ENCODE data around the gene CDC42SE2. TPM values are rescaled to one million over a fixed set of nuclear protein-coding genes. Genes with fewer than 3 reads are reported as not detected.
"Not testable (repeated sequence)": the region's sequence is repeated elsewhere in the genome, so short reads cannot be mapped to it uniquely, and the experiment has no call there.

CDC42SE2 gene
- polyA plus RNA-seq, 3 donors = 10.2 to 14.7 (median 14.7) TPM

DNA sequence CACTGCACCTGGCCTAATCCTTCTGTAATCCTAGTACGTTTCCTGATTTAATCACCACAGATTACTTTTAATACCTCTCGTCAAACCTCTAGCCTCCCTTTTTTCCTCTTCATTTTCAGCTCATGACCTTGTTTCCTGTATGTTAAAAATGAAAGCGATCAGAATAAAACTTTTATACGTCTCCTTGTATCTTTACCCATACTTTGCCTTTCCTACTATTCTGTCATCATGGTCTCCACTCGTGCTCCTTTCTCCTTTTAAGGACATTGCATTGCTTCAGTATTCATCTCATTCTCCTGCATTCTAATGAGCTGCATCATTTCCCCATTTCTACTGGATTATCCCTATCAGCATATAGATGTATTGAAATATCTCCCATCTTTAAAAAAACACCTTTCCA is 8.5 kb downstream of the CDC42SE2 start:
- WGBS, 3 donors = 52 to 66% (median 54%) methylated on average over 5 of the region's 5 CpGs
- H3K27ac ChIP-seq (ENCODE audit: low read depth, low read length) = no peak overlapping the region

DNA sequence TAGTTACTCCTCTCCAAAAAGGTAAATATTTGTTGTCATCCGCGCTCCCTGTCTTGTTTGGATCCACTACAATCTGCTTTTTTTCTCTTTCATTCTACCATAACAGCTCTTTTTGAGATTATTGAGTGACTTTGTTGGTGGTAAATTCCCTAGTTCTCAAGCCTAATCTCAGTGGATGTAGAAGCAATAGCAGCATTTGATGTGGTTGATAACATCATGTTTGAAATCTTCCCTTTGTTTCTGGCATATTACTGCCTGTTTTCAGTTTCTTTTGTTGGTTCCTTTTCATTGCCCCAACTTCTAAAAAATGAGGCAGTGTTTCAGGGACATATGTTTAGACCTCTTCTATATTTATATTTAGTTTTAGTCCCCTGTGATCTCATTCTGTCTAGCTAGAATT is 8.9 kb downstream of the CDC42SE2 start:
- 88 to 97% (median 96%) methylated on average over 2 of the region's 2 CpGs for WGBS, 3 donors
- H3K27ac ChIP-seq (ENCODE audit: low read depth, low read length) = no peak overlapping the region

DNA sequence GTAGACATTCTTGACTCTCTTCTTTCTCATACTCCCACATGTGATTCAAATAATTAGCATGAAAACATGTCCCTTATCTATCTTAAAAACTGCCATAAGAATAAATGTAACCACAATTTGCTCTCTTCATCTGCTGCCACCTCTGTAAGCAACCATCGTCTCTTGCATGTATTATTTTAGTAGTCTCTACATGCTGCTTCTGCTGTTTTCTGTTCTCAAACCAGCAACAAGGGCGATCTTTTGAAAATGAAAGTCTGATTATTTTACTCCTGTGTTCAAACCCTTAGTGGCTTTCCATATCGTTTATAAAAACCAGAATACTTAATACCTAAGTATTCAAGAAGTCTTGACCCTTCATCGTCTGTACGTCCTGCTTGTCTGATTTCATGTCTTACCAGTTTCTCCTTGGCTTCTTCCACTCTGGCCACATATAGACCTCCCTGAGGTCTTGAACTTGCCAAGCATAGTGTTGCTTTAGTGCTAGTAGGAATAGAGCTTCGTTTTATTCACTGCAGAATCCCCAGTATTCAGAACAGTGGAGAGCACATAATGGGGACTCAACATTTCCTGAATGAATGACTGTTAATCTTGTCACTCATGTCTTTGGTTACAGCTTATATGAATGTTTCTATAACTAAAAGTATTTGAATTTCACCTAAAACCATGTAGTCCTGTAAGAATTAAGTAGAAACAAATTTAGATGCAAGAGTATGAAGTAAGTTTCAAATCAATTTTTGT is 10.6 kb downstream of the CDC42SE2 start:
- whole genome bisulfite sequencing, 3 donors = 74 to 79% (median 77%) methylated on average over 6 of the region's 6 CpGs
- no peak overlapping the region for H3K27ac ChIP-seq (ENCODE audit: low read depth, low read length)

- WGBS, 3 donors = 82 to 93% (median 85%) methylated on average over 6 of the region's 6 CpGs
- H3K27ac ChIP-seq (ENCODE audit: low read depth, low read length) = no peak overlapping the region
Observed at GRCh38 chr5:131276072-131276471, 12.2 kb downstream of the CDC42SE2 start.

GRCh38 chr5:131277447-131277846 is 13.6 kb downstream of the CDC42SE2 start:
- no peak overlapping the region for H3K27ac ChIP-seq (ENCODE audit: low read depth, low read length)

GRCh38 chr5:131277875-131278740 is 14.3 kb downstream of the CDC42SE2 start:
- H3K27ac ChIP-seq (ENCODE audit: low read depth, low read length) = no peak overlapping the region

GRCh38 chr5:131278741-131279124 is 14.9 kb downstream of the CDC42SE2 start:
- H3K27ac ChIP-seq (ENCODE audit: low read depth, low read length) = not testable (repeated sequence)
- 80 to 89% (median 80%) methylated on average over 6 of the region's 6 CpGs for WGBS, 3 donors

More at GRCh38 chr5:131277875-131278740, 14.3 kb downstream of the CDC42SE2 start:
- 95 to 98% (median 96%) methylated on average over 5 of the region's 5 CpGs for WGBS, 3 donors

DNA sequence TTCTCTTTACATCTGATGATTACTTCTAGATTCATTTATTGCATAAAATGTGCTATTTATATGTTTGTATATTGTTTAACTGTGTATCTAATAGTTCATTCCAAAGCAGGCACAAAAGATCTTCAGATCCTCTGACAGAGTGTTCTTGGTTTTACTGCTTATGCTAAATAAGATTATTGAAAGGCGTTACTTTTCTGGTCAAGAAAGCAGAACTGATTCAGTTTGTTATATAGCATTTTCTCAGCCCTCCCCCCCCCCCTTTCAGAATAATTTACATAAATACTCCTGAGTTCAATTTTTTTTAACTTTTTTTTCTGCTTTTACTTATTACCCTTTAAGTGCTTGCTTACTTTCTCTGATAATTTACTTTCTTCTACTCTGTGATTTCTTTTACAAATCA is 15.4 kb downstream of the CDC42SE2 start:
- no peak overlapping the region for H3K27ac ChIP-seq (ENCODE audit: low read depth, low read length)
- 72 to 86% (median 75%) methylated on average over 1 of the region's 1 CpG for WGBS, 3 donors

DNA sequence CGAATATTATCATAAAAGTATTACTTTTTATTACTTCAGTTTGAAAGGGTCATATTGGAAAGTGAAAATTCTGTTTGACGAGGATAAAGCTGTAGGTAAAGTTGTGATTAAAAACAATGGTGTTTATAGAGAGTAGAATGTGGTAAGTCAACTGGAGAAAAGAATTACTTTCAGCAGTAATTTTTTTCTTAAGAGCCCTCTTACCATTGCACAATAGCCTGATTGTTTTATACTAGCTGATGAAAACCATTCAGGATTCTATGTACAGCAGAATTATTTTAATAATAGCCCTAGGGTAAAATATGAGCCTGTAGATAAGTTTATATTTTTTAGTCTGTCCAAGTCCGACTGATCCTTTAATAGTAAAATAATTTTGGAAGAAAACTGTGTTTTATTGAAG is 16.6 kb downstream of the CDC42SE2 start:
- 55 to 86% (median 74%) methylated on average over 3 of the region's 3 CpGs for WGBS, 3 donors
- no peak overlapping the region for H3K27ac ChIP-seq (ENCODE audit: low read depth, low read length)

DNA sequence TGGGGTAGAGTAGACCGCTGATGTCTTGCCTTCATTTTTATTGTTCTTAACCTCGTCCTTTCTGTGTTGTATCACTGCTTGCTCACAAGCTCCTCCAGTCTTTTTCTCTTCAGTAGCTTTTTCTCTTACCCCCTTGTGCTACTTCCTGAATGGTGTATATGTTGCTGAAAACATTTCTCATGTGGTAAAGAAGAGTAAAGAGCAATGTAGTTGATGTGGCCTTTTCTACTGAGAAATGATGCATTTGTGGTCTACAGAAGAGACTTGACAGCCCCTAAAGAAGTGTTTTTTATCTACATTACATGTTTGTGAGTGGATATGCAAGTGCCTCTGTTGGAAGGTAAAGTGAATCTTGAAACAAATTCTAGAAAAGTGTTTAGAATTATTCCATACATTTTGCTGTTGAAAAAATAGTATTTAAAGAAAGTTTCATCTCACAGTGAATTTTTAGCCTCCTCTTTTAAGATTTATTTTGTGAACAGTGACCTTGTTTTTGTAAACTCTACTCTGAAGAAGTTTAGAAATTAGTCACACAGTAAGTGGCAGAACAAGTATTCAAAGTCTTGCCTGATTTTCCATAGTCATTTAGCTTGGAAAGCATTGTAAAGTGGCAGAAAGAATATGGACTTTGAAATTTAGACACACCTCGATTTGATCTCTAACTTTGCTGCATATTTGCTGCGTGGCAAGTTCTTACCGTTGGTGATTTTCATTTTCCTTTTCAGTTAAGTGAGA is 17.4 kb downstream of the CDC42SE2 start:
- no peak overlapping the region for H3K27ac ChIP-seq (ENCODE audit: low read depth, low read length)
- 43 to 73% (median 65%) methylated on average over 5 of the region's 5 CpGs for WGBS, 3 donors

- 28 to 57% (median 46%) methylated on average over 2 of the region's 2 CpGs for WGBS, 3 donors
Observed at GRCh38 chr5:131281868-131282234, 18.0 kb downstream of the CDC42SE2 start.

GRCh38 chr5:131282235-131282634 is 18.4 kb downstream of the CDC42SE2 start:
- no peak overlapping the region for H3K27ac ChIP-seq (ENCODE audit: low read depth, low read length)
- WGBS, 3 donors = 77 to 89% (median 79%) methylated on average over 2 of the region's 2 CpGs

More at GRCh38 chr5:131281868-131282234, 18.0 kb downstream of the CDC42SE2 start:
- no peak overlapping the region for H3K27ac ChIP-seq (ENCODE audit: low read depth, low read length)

DNA sequence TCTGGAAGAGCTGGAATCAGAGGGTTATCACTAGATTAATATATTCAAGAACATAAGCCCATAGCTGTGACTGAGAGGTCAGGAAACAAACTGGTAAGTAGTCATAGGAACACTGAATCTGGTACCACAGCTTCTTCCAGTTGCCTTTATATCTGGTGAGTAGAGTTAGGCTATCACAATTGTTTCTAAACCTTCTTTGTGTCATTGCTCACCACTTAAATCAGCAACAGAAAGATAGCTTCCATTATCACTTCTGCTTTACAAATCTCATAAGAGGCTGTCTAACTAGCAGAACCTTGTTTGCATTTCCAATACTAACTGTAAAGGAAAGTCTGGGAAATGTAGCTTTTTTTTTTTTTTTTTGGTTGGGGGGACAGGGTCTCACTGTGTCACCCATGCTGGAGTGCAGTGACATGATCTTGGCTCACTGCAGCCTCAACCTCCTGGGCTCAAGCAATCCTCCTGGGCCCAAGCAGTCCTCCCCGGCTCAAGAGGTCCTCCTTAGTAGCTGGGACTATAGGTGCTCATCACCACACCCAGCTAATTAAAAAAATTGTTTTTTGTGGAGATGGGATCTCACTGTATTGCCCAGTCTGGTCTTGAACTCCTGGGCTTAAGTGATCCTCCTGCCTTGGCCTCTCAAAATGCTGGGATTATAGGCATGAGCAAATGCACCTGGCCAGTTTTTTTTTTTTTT is 22.0 kb downstream of the CDC42SE2 start:
- H3K27ac ChIP-seq (ENCODE audit: low read depth, low read length) = no peak overlapping the region
- 87 to 100% (median 90%) methylated on average over 1 of the region's 1 CpG for WGBS, 3 donors

GRCh38 chr5:131286400-131286715 is 22.5 kb downstream of the CDC42SE2 start:
- H3K27ac ChIP-seq (ENCODE audit: low read depth, low read length) = no peak overlapping the region
- 80 to 96% (median 89%) methylated on average over 5 of the region's 5 CpGs for WGBS, 3 donors

GRCh38 chr5:131288328-131288727 is 24.5 kb downstream of the CDC42SE2 start:
- WGBS, 3 donors = 74 to 83% (median 82%) methylated on average over 1 of the region's 1 CpG
- H3K27ac ChIP-seq (ENCODE audit: low read depth, low read length) = no peak overlapping the region

DNA sequence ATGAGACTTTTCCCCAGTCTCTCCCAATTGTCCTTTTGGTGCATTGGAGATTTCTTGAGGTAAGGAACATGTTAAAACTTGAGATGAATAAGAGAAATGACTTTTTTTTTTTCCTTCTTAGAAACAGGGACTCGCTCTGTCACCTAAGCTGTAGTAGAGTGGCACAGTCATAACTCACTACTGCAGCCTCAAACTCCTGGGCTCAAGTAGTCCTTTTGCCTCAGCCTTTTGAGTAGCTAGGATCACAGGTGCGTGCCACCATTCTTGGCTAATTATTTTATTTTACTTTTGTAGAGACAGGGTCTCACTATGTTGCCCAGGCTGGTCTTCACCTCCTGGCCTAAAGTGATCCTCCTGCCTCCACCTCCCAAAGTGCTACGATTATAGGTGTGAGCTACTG is 25.9 kb downstream of the CDC42SE2 start:
- 82 to 95% (median 95%) methylated on average over 3 of the region's 3 CpGs for WGBS, 3 donors
- H3K27ac ChIP-seq (ENCODE audit: low read depth, low read length) = no peak overlapping the region

DNA sequence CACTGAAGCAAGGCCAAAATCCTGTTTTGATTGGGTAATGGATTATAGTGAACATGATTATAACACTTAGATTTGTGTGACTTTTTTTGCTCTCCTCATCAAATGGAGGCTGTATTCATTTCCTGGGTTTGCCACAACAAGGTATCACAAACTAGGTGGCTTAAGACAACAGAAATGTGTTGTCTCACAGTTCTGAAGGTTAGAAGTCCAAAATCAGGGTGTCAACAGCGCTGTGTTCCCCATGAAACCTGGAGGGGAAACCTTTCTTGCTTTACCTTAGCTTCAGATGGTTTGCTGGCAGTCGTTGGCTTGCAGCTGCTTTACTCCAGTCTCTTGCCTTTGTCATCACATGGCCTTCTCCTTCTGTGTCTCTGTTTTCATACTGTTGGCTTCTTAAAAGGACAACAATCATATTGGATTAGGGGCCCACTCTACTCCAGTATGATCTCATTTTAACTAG is 32.4 kb downstream of the CDC42SE2 start:
- no peak overlapping the region for H3K27ac ChIP-seq (ENCODE audit: low read depth, low read length)
- 83 to 88% (median 84%) methylated on average over 2 of the region's 2 CpGs for WGBS, 3 donors

GRCh38 chr5:131297886-131298285 is 34.0 kb downstream of the CDC42SE2 start:
- 76 to 96% (median 83%) methylated on average over 5 of the region's 5 CpGs for WGBS, 3 donors
- no peak overlapping the region for H3K27ac ChIP-seq (ENCODE audit: low read depth, low read length)
